Omental fat pad (tissue), 4 donors: ENCODE measurements around the gene PTPN12. TPM values are rescaled to one million over a fixed set of nuclear protein-coding genes. Genes with fewer than 3 reads are reported as not detected.
"Not testable (repeated sequence)": the region's sequence is repeated elsewhere in the genome, so short reads cannot be mapped to it uniquely, and the experiment has no call there.

Source experiments
- ATAC-seq: fragments of 150-250 bp; one replicate; pipeline ENCODE4 v1.9.1; 2016; ENCODE audit warnings: mild to moderate bottlenecking, moderate library complexity; ENCODE audit not compliant: low FRiP score
- DNase-seq: peaks from one replicate; pipeline ENCODE4 v3.0.0-alpha.2; 2019; ENCODE audit warnings: low spot score
- total RNA-seq, 4 donors: library from RNA; depleted of rRNA; stranded (reverse); fragments of >200 nt; gene quantifications; one replicate each; pipeline ENCODE4 v1.1.0, GENCODE V29; 2016
- TF ChIP-seq, protein P1 (sequence below), 3 donors: fragments of 450-650 bp; IDR thresholded peaks; one replicate each; pipeline ENCODE4 v1.5.1; 2016 to 2017; ENCODE audit warnings: antibody characterized with exemption in 3 of 3, mild to moderate bottlenecking in 3 of 3, moderate library complexity in 2 of 3

The PTPN12 gene
- total RNA-seq, 4 donors from 2014 or later = 109 to 219 (median 138) TPM

DNA sequence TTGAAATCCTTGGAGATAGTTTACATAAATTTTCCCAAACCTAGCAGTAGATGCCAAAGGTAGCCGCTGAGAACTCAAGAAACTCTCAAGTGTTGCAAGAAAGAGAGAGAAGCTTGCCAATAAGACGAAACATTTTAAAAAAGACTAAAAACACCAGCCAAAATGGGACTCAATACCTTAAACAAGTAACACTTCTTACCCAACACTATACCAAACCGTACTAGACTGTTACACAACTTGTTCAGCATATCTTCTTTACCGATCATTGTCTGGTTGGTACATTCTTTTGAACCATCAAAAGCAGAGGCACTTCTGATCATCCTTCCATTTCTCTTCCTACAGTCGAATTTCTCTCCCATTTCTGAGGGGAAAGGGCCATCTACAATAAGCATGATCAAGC lies 4.8 kb upstream of the PTPN12 start:
- TF ChIP-seq, protein P1, sequence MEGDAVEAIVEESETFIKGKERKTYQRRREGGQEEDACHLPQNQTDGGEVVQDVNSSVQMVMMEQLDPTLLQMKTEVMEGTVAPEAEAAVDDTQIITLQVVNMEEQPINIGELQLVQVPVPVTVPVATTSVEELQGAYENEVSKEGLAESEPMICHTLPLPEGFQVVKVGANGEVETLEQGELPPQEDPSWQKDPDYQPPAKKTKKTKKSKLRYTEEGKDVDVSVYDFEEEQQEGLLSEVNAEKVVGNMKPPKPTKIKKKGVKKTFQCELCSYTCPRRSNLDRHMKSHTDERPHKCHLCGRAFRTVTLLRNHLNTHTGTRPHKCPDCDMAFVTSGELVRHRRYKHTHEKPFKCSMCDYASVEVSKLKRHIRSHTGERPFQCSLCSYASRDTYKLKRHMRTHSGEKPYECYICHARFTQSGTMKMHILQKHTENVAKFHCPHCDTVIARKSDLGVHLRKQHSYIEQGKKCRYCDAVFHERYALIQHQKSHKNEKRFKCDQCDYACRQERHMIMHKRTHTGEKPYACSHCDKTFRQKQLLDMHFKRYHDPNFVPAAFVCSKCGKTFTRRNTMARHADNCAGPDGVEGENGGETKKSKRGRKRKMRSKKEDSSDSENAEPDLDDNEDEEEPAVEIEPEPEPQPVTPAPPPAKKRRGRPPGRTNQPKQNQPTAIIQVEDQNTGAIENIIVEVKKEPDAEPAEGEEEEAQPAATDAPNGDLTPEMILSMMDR (IDR thresholded peaks at IDR 0.05) = no peak
- no peak for ATAC-seq

DNA sequence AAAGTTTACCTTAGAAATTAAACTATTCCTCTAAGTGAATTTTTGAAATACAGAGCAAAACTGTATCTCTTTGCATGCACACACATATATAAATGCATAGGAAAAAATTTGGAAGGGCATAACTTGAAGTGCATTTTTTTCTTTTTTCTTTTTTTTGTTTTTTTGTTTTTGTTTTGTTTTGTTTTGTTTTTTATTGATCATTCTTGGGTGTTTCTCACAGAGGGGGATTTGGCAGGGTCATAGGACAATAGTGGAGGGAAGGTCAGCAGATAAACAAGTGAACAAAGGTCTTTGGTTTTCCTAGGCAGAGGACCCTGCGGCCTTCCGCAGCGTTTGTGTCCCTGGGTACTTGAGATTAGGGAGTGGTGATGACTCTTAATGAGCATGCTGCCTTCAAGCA lies 4.4 kb upstream of the PTPN12 start:
- not testable (repeated sequence) for DNase-seq, ATAC-seq

More for the DNA sequence above, 4.8 kb upstream of the PTPN12 start:
- DNase-seq = no peak

DNA sequence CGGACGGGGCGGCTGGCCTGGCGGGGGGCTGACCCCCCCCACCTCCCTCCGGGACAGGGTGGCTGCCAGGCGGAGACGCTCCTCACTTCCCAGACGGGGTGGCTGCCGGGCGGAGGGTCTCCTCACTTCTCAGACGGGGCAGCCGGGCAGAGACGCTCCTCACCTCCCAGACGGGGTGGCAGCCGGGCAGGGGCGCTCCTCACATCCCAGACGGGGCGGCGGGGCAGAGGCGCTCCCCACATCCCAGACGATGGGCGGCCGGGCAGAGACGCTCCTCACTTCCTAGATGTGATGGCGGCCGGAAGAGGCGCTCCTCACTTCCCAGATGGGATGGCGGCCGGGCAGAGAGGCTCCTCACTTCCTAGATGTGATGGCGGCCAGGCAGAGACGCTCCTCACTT lies 3.0 kb upstream of the PTPN12 start:
- not testable (repeated sequence) for ATAC-seq, DNase-seq

DNA sequence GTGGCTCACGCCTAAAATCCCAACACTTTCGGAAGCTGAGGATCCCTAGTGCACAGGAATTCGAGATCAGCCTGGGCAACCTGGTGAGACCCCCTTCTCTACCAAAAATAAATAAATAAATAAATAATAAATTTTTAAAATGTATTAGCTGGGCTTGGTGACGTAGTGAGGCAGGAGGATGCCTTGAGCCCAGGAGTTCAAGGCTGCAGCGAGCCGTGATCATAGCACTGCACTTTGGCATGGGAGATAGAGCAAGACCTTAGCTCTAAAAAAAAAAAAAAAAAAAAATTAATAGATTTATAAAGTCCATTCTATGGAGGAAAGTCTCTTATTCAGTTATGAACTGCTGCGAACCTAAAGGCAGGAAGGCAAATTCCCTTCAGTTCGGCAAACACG lies 1.1 kb upstream of the PTPN12 start:
- no peak for DNase-seq
- TF ChIP-seq, protein P1 (IDR thresholded peaks at IDR 0.05) = no peak
- ATAC-seq = no peak

DNA sequence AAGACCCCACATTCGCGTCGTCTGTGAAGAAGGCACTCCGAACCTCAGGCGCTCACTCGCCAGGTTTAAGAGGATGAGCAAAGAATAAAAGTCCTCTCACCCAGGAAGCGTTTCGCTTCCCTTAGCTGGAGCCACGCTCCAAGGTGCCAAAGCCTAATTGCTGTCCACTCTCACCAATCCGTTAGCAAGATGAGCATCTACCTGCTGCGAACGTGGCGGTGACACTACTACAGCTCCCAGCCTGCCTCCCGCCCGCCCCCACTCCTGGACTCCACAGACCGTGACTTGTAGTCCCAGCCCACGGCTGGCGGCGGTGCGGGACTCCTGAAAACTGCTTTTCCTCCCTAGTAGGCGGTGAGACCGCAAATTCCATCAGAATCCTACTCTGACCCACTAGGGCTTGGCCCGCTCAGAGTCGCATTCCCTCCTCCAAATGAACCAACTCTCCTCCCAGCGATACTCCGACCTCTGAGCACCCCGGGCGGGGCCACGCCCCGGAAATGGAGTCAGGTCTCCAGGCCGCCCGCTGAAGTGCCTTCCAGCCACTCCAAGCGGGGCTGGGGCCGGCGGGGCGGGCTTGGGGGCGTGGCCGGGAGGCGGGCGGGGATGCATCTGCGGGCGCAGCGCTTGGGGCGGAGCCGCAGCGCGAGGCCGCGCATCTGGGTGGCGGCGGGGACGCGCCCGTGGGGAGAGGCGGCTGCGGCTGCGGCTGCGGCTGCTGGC lies 521 bp upstream of the PTPN12 start:
- DNase-seq = peak; percentile 88
- TF ChIP-seq, protein P1 (IDR thresholded peaks at IDR 0.05) = no peak
- ATAC-seq = peak; percentile 97

DNA sequence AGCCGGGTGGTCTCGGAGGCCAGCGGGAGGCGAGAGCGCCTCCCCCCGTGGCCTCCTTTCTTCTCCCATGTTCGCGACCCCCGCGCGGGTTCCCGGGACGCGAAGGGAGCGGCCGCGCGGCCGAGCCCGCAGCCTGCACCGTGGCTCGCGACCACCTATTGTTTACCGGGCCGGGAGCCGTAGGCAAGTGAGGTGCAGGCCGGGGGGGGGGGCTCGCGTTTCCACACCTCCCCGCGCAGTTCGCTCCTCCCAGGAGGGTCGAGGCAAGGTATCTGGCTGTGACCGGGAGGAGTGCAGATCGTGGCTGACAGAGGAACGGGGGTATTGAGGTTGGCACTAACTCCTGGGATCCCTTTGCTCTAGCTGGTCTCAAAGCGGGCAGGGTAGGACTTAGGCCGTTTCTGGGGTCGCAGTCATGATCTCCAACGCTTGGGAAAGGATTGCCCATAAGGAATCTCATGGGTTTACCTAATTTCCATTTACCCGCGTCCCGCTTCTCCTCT lies 734 bp downstream of the PTPN12 start:
- no peak for DNase-seq

DNA sequence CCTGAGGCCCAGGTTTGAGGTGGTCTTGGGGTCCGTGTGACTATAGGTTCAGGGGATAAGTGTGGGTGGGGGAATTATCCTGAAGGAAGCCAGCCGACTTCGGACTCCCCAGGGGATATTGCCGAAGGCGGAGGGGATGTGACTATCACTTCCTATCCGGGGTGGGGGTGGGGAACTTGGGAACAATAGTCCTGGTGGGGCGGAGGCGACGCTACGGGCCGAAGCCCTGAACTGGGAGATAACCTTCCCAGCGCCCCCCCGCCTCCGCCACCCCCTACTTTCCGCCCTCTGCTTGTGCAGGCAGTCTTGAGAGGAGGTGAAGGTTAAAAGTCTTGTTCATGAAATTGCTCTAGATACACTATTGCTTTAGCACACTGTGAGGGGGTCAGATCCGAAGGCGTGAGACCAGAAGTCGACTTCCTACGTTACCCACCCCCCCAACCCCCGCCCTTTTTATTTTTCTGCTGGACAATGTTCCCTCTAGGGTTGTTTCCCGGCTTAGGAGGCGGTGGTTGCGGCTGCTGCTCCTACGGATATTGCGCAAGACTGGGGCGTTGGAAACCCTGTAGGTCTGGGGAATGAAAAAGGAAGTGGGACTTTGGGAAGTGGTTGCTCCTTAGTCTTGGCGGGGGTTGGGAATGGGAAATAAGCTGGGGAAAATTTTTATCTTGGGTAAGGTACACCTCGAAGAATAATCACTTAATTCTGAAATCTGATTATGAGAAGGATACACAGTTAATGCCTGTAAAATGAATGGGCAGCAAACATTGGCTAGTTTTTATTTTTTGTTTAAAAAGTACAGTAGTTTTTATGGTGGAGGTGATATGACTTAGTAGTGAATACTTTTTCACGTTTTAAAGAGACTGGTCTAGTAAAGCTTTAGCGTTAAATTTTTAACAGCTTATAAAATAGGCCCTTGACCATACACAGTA lies 1.5 kb downstream of the PTPN12 start:
- DNase-seq = peak; percentile 73
- TF ChIP-seq, protein P1 (IDR thresholded peaks at IDR 0.05) = no peak
- ATAC-seq = peak; percentile 35

More for the DNA sequence above, 734 bp downstream of the PTPN12 start:
- TF ChIP-seq, protein P1 (IDR thresholded peaks at IDR 0.05) = no peak
- ATAC-seq = no peak
